Memory B cell (primary cell): ENCODE results near the gene SSPN.

Source experiments
- ATAC-seq: fragments of 150-1000 bp; cut with Tn5 transposase; 2 replicates; pipeline ENCODE4 v1.10.0; 2021; ENCODE audit warnings: low read depth, mild to moderate bottlenecking, moderate library complexity
- DNase-seq, 2 donors: peaks; one replicate each; pipeline ENCODE4 v3.0.0; 2022; ENCODE audit warnings: low spot score in 2 of 2
- H3K27ac Mint-ChIP-seq: one replicate; pipeline ENCODE4 v1.8.0; 2022; ENCODE audit warnings: mild to moderate bottlenecking, moderate library complexity, mixed read lengths
- H3K27me3 Mint-ChIP-seq: one replicate; pipeline ENCODE4 v1.8.0; 2022; ENCODE audit warnings: mixed read lengths
- H3K36me3 Mint-ChIP-seq: one replicate; pipeline ENCODE4 v1.8.0; 2022; ENCODE audit warnings: mild to moderate bottlenecking, mixed read lengths
- H3K4me1 Mint-ChIP-seq: one replicate; pipeline ENCODE4 v1.8.0; 2022; ENCODE audit warnings: mixed read lengths
- H3K4me3 Mint-ChIP-seq: one replicate; pipeline ENCODE4 v1.8.0; 2022; ENCODE audit warnings: mild to moderate bottlenecking, moderate library complexity, mixed read lengths
- H3K9me3 Mint-ChIP-seq: one replicate; pipeline ENCODE4 v1.8.0; 2022; ENCODE audit warnings: mixed read lengths

SSPN gene

GRCh38 chr12:26197832-26198231 lies 2.5 kb downstream of the SSPN start:
- Mint-ChIP-seq H3K27ac (no peak overlapping the region), H3K27me3 (no peaks in the 10 kb centered on the region), H3K4me3 (no peak overlapping the region), H3K36me3 (no peaks in the 10 kb centered on the region), H3K9me3 (no peaks in the 10 kb centered on the region), H3K4me1 (peaks cover 12% of the 10 kb centered on the region)
- ATAC-seq (no peak), DNase-seq (no peak)

- Mint-ChIP-seq H3K9me3 (no peaks in the 10 kb centered on the region), H3K27ac (no peak overlapping the region), H3K4me1 (peaks cover 14% of the 10 kb centered on the region), H3K4me3 (no peak overlapping the region), H3K36me3 (no peaks in the 10 kb centered on the region), H3K27me3 (no peaks in the 10 kb centered on the region)
- DNase-seq: no peak
- no peak for ATAC-seq
Observed at GRCh38 chr12:26198742-26199141, 3.4 kb downstream of the SSPN start.

- no peaks in the 10 kb centered on the region for H3K27me3 Mint-ChIP-seq
- no peaks in the 10 kb centered on the region for H3K36me3 Mint-ChIP-seq
- DNase-seq (no peak), ATAC-seq (no peak)
- no peak overlapping the region for H3K4me3 Mint-ChIP-seq
- H3K27ac Mint-ChIP-seq: peak overlapping the region; percentile 6
- H3K4me1 Mint-ChIP-seq: peaks cover 13% of the 10 kb centered on the region
- H3K9me3 Mint-ChIP-seq: no peaks in the 10 kb centered on the region
Observed at GRCh38 chr12:26203167-26203780, 7.9 kb downstream of the SSPN start.

GRCh38 chr12:26204612-26205289 lies 9.4 kb downstream of the SSPN start:
- H3K9me3 Mint-ChIP-seq: no peaks in the 10 kb centered on the region
- H3K27me3 Mint-ChIP-seq: no peaks in the 10 kb centered on the region
- peaks cover 16% of the 10 kb centered on the region for H3K4me1 Mint-ChIP-seq
- no peak overlapping the region for H3K27ac Mint-ChIP-seq
- DNase-seq (no peak), ATAC-seq (no peak)
- no peaks in the 10 kb centered on the region for H3K36me3 Mint-ChIP-seq
- H3K4me3 Mint-ChIP-seq: no peak overlapping the region

GRCh38 chr12:26205298-26205697 lies 9.9 kb downstream of the SSPN start:
- Mint-ChIP-seq H3K9me3 (no peaks in the 10 kb centered on the region), H3K4me1 (peaks cover 18% of the 10 kb centered on the region), H3K27me3 (no peaks in the 10 kb centered on the region), H3K4me3 (no peak overlapping the region), H3K36me3 (no peaks in the 10 kb centered on the region), H3K27ac (no peak overlapping the region)
- DNase-seq: no peak
- ATAC-seq: no peak

GRCh38 chr12:26205941-26206340 lies 10.6 kb downstream of the SSPN start:
- Mint-ChIP-seq H3K27me3 (no peaks in the 10 kb centered on the region), H3K4me1 (peaks cover 20% of the 10 kb centered on the region), H3K36me3 (no peaks in the 10 kb centered on the region), H3K4me3 (no peak overlapping the region), H3K27ac (no peak overlapping the region), H3K9me3 (no peaks in the 10 kb centered on the region)
- no peak for DNase-seq
- no peak for ATAC-seq

- Mint-ChIP-seq H3K27me3 (no peaks in the 10 kb centered on the region), H3K27ac (no peak overlapping the region), H3K4me3 (no peak overlapping the region), H3K36me3 (peaks cover 5% of the 10 kb centered on the region), H3K4me1 (peaks cover 18% of the 10 kb centered on the region), H3K9me3 (no peaks in the 10 kb centered on the region)
- ATAC-seq: no peak
- DNase-seq: no peak
Observed at GRCh38 chr12:26211331-26211730, 16.0 kb downstream of the SSPN start.

- Mint-ChIP-seq H3K27me3 (no peaks in the 10 kb centered on the region), H3K9me3 (no peaks in the 10 kb centered on the region), H3K36me3 (peaks cover 5% of the 10 kb centered on the region), H3K27ac (no peak overlapping the region), H3K4me1 (peaks cover 18% of the 10 kb centered on the region), H3K4me3 (no peak overlapping the region)
- ATAC-seq (no peak), DNase-seq (no peak)
Observed at GRCh38 chr12:26212396-26212795, 17.0 kb downstream of the SSPN start.

GRCh38 chr12:26212988-26213387 lies 17.6 kb downstream of the SSPN start:
- H3K9me3 Mint-ChIP-seq: no peaks in the 10 kb centered on the region
- ATAC-seq (no peak), DNase-seq (no peak)
- peaks cover 5% of the 10 kb centered on the region for H3K36me3 Mint-ChIP-seq
- H3K27me3 Mint-ChIP-seq: no peaks in the 10 kb centered on the region
- H3K4me1 Mint-ChIP-seq: peaks cover 18% of the 10 kb centered on the region
- H3K27ac Mint-ChIP-seq: no peak overlapping the region
- H3K4me3 Mint-ChIP-seq: no peak overlapping the region

GRCh38 chr12:26214121-26214520 lies 18.7 kb downstream of the SSPN start:
- no peak overlapping the region for H3K27ac Mint-ChIP-seq

GRCh38 chr12:26219736-26220135 lies 24.4 kb downstream of the SSPN start:
- no peak overlapping the region for H3K4me3 Mint-ChIP-seq
- peaks cover 10% of the 10 kb centered on the region for H3K36me3 Mint-ChIP-seq
- H3K27ac Mint-ChIP-seq: no peak overlapping the region
- no peak for DNase-seq
- H3K9me3 Mint-ChIP-seq: no peaks in the 10 kb centered on the region
- H3K4me1 Mint-ChIP-seq: peaks cover 11% of the 10 kb centered on the region
- no peaks in the 10 kb centered on the region for H3K27me3 Mint-ChIP-seq
- ATAC-seq: no peak

More at GRCh38 chr12:26214121-26214520, 18.7 kb downstream of the SSPN start:
- Mint-ChIP-seq H3K4me3 (no peak overlapping the region), H3K36me3 (peaks cover 8% of the 10 kb centered on the region), H3K4me1 (peaks cover 22% of the 10 kb centered on the region), H3K27me3 (no peaks in the 10 kb centered on the region), H3K9me3 (no peaks in the 10 kb centered on the region)
- DNase-seq (no peak), ATAC-seq (no peak)

GRCh38 chr12:26224657-26225056 lies 29.3 kb downstream of the SSPN start:
- H3K4me3 Mint-ChIP-seq: no peak overlapping the region
- H3K27me3 Mint-ChIP-seq: no peaks in the 10 kb centered on the region
- H3K27ac Mint-ChIP-seq: no peak overlapping the region
- H3K9me3 Mint-ChIP-seq: no peaks in the 10 kb centered on the region
- DNase-seq: no peak
- H3K36me3 Mint-ChIP-seq: peaks cover 12% of the 10 kb centered on the region
- peaks cover 4% of the 10 kb centered on the region for H3K4me1 Mint-ChIP-seq
- no peak for ATAC-seq

- peaks cover 17% of the 10 kb centered on the region for H3K36me3 Mint-ChIP-seq
- H3K27me3 Mint-ChIP-seq: no peaks in the 10 kb centered on the region
- H3K27ac Mint-ChIP-seq: no peak overlapping the region
- no peaks in the 10 kb centered on the region for H3K9me3 Mint-ChIP-seq
- ATAC-seq (no peak), DNase-seq (no peak)
- H3K4me1 Mint-ChIP-seq: peaks cover 4% of the 10 kb centered on the region
- H3K4me3 Mint-ChIP-seq: no peak overlapping the region
Observed at GRCh38 chr12:26226122-26226521, 30.7 kb downstream of the SSPN start.

- ATAC-seq (peak; percentile 63), DNase-seq (peak; percentile 1 to 15)
- Mint-ChIP-seq H3K9me3 (no peaks in the 10 kb centered on the region), H3K4me1 (peaks cover 4% of the 10 kb centered on the region), H3K27me3 (no peaks in the 10 kb centered on the region), H3K27ac (peak overlapping the region; percentile 41), H3K36me3 (peaks cover 19% of the 10 kb centered on the region), H3K4me3 (peak overlapping the region; percentile 72)
Observed at GRCh38 chr12:26226629-26227360, 31.4 kb downstream of the SSPN start.
